Keratinocyte (primary cell): Measurements from ENCODE around the gene DCST1. TPM values are rescaled to one million over a fixed set of nuclear protein-coding genes. Genes with fewer than 3 reads are reported as not detected.

Experiments used
- DNase-seq: peaks from one replicate; pipeline ENCODE4 v3.0.0-alpha.2; 2011; ENCODE audit warnings: low read depth, missing footprints, low spot score
- FAIRE-seq: peaks from 2 replicates; lab custom pipeline; 2011; peaks lifted over from hg19 to GRCh38; lab: Jason Lieb, UNC
- H2AFZ ChIP-seq: 2 replicates; pipeline ENCODE4 v1.6.0; 2012; ENCODE audit warnings: low read length, control low read depth, inconsistent platforms; ENCODE audit not compliant: control insufficient read depth
- H3K27ac ChIP-seq: 2 replicates; pipeline ENCODE4 v1.5.1; 2011; ENCODE audit warnings: low read length; ENCODE audit not compliant: control insufficient read depth, insufficient read depth
- H3K27me3 ChIP-seq: 3 replicates; pipeline ENCODE4 v1.6.0; 2011; ENCODE audit warnings: low read length; ENCODE audit not compliant: control insufficient read depth, insufficient read depth; ENCODE audit errors: extremely low read depth
- H3K36me3 ChIP-seq, 2 experiments: 2 replicates in 1 of 2; 3 replicates in 1 of 2; pipeline ENCODE4 v1.5.1; 2011; ENCODE audit warnings: low read length in 2 of 2, mild to moderate bottlenecking in 1 of 2; ENCODE audit not compliant: control insufficient read depth in 2 of 2, insufficient read depth in 2 of 2; ENCODE audit errors: extremely low read depth in 1 of 2
- H3K4me1 ChIP-seq: 3 replicates; pipeline ENCODE4 v1.5.1; 2011; ENCODE audit warnings: low read length; ENCODE audit not compliant: control insufficient read depth, insufficient read depth; ENCODE audit errors: extremely low read depth
- H3K4me2 ChIP-seq: 3 replicates; pipeline ENCODE4 v1.6.0; 2011; ENCODE audit warnings: low read depth, low read length; ENCODE audit not compliant: control insufficient read depth, insufficient read depth; ENCODE audit errors: extremely low read depth
- H3K4me3 ChIP-seq, 3 experiments: fragments of 200-600 bp in 1 of 3; sonication (generic) in 1 of 3; 2 replicates in 2 of 3; 3 replicates in 1 of 3; pipeline ENCODE4 v1.5.1; 2011 to 2016; ENCODE audit warnings: low read length in 3 of 3, mild to moderate bottlenecking in 3 of 3, control low read depth in 2 of 3, inconsistent platforms in 1 of 3, low read depth in 1 of 3, mixed read lengths in 1 of 3, mixed run types in 1 of 3, moderate library complexity in 1 of 3; ENCODE audit not compliant: control insufficient read depth in 2 of 3, insufficient read depth in 2 of 3; ENCODE audit errors: extremely low read depth in 1 of 3
- H3K79me2 ChIP-seq: 2 replicates; pipeline ENCODE4 v1.6.0; 2012; ENCODE audit warnings: low read length; ENCODE audit not compliant: control insufficient read depth, insufficient read depth
- H3K9ac ChIP-seq: 3 replicates; pipeline ENCODE4 v1.6.0; 2011; ENCODE audit warnings: low read length; ENCODE audit not compliant: control insufficient read depth, insufficient read depth; ENCODE audit errors: extremely low read depth
- H3K9me1 ChIP-seq: 3 replicates; pipeline ENCODE4 v1.6.0; 2011; ENCODE audit warnings: low read length; ENCODE audit not compliant: control insufficient read depth, insufficient read depth; ENCODE audit errors: extremely low read depth
- H3K9me3 ChIP-seq: 2 replicates; pipeline ENCODE4 v1.5.1; 2012; ENCODE audit warnings: low read depth, low read length; ENCODE audit not compliant: control insufficient read depth
- H4K20me1 ChIP-seq: 3 replicates; pipeline ENCODE4 v1.6.0; 2011; ENCODE audit warnings: low read length; ENCODE audit not compliant: control insufficient read depth, insufficient read depth; ENCODE audit errors: extremely low read depth
- CTCF ChIP-seq, 3 experiments: IDR thresholded peaks in 1 of 3; conservative IDR thresholded peaks in 1 of 3; optimal IDR thresholded peaks in 1 of 3; 2 replicates in 2 of 3; 3 replicates in 1 of 3; pipeline versions ENCODE3 to v1.5.1; 2011; ENCODE audit warnings: low read length in 3 of 3, mild to moderate bottlenecking in 3 of 3, moderate library complexity in 2 of 3, control low read depth in 1 of 3, inconsistent platforms in 1 of 3; ENCODE audit not compliant: insufficient read depth in 2 of 3; ENCODE audit errors: extremely low read depth in 1 of 3
- EZH2 ChIP-seq: IDR thresholded peaks from one replicate; pipeline ENCODE4 v1.6.1; 2012; ENCODE audit warnings: inconsistent platforms, mild to moderate bottlenecking, low read length, moderate library complexity
- dilution Hi-C: fragments of 300-500 bp; cut with MboI; formaldehyde crosslinking; loops from one replicate; pipeline ENCODE4 v1.7.0; 2020; ENCODE audit warnings: low sequenced_read_pairs; ENCODE audit not compliant: extremely low pct_ligation_motif_present
- polyA plus RNA-seq, 5 experiments: library from polyadenylated mRNA; depleted of rRNA in 3 of 5; stranded (reverse) in 3 of 5; stranded (forward) in 1 of 5; unstranded in 1 of 5; fragments of >200 nt; gene quantifications; 1 replicate in 1 of 5; 2 replicates in 3 of 5; 3 replicates in 1 of 5; pipeline versions ENCODE4 v1.2.1 to v1.2.3, GENCODE V29; 2011 to 2012; ENCODE audit warnings: missing spikeins in 2 of 5, low read depth in 1 of 5, low replicate concordance in 1 of 5

Gene DCST1
- polyA plus RNA-seq, 1 donor (not counting 4 experiments of a cell fraction or from before 2014, with no cell fraction given), result not detected

GRCh38 chr1:155017041-155017945, 16.3 kb upstream of the DCST1 start:
- Histone ChIP-seq H3K27me3 (no peaks in the 10 kb centered on the region), H3K4me1 (peaks cover 44% of the 10 kb centered on the region), H2AFZ (peak overlapping the region; percentile 8), H3K27ac (peak overlapping the region; percentile 69), H4K20me1 (peaks cover 6% of the 10 kb centered on the region), H3K9me1 (no peaks in the 10 kb centered on the region), H3K79me2 (peaks cover 7% of the 10 kb centered on the region), H3K4me2 (peak overlapping the region; percentile 74), H3K9ac (peak overlapping the region; percentile 54), H3K4me3 (peak overlapping the region in 1 of 3 experiments; percentile 26), H3K36me3 (peaks cover 30 to 40% of the 10 kb centered on the region in 2 experiments), H3K9me3 (no peaks in the 10 kb centered on the region)
- DNase-seq (peak; percentile 88), FAIRE-seq (peak; percentile 13)
- dilution Hi-C loops, result no loop called here
- no peak for TF ChIP-seq EZH2
- peak in 2 of 3 experiments; percentile 96 to 100 for TF ChIP-seq CTCF (optimal IDR thresholded peaks at IDR 0.05 in 1 of 3, IDR thresholded peaks at IDR 0.05 in 1 of 3, conservative IDR thresholded peaks at IDR 0.05 in 1 of 3; ENCODE audit: extremely low read depth in 1 of 3, insufficient read depth in 2 of 3, low read length in 3 of 3)

GRCh38 chr1:155017946-155018316, 15.7 kb upstream of the DCST1 start:
- DNase-seq (no peak), FAIRE-seq (no peak)
- Histone ChIP-seq H3K9me3 (no peaks in the 10 kb centered on the region), H3K36me3 (peaks cover 27 to 37% of the 10 kb centered on the region in 2 experiments), H3K4me3 (peak overlapping the region in 1 of 3 experiments; percentile 26), H3K27ac (peak overlapping the region; percentile 56), H3K9ac (peak overlapping the region; percentile 54), H3K4me1 (peaks cover 44% of the 10 kb centered on the region), H2AFZ (peak overlapping the region; percentile 8), H3K27me3 (no peaks in the 10 kb centered on the region), H3K9me1 (no peaks in the 10 kb centered on the region), H3K4me2 (peak overlapping the region; percentile 74), H3K79me2 (peaks cover 5% of the 10 kb centered on the region), H4K20me1 (peaks cover 4% of the 10 kb centered on the region)
- TF ChIP-seq EZH2, result no peak
- no peak for TF ChIP-seq CTCF (optimal IDR thresholded peaks at IDR 0.05 in 1 of 3, IDR thresholded peaks at IDR 0.05 in 1 of 3, conservative IDR thresholded peaks at IDR 0.05 in 1 of 3; ENCODE audit: extremely low read depth in 1 of 3, insufficient read depth in 2 of 3, low read length in 3 of 3)
- dilution Hi-C loops, result no loop called here
